ENCODE data around the gene PELI2.
"Not testable (repeated sequence)": the region's sequence is repeated elsewhere in the genome, so short reads cannot be mapped to it uniquely, and the experiment has no call there.

Gene PELI2

DNA sequence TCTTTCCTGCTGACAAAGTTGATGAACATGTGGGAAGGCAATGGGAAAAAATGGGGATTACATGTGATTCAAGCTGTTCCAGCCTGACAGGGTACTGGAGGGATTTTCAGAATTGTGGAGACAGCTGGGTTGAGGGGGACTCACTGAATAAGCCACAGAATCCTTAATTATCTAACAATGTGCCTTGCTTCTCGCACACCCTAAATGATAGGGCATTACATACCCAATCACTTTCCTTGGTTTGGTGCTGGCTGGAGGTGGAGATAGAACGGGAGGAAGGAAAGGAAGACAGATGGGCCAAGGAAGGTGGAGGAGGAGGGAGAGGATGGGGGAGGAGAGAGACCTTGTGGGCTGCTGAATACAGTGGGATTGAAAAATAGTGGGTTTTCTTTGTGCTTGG, 20.7 kb downstream of the PELI2 start:
- no peak for DNase-seq

DNA sequence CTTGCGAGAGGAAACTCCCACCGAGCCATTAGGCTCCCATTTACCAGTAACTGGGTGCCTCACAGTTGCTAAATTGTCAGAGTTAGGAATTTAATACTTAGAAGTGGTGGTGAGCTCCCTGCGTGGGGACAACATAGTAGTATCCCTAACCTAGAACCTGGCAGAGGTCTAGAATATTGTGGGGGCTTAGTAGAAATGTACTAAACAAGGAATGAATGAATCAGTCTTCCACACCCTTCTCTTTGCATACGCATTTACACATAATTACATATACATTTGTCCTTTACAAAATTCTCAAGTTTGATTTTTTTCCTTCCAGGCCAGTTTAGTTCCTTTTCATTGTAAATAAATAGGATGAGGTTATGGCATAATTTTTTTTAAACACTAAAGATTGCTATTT, 24.1 kb downstream of the PELI2 start:
- no peak for DNase-seq

DNA sequence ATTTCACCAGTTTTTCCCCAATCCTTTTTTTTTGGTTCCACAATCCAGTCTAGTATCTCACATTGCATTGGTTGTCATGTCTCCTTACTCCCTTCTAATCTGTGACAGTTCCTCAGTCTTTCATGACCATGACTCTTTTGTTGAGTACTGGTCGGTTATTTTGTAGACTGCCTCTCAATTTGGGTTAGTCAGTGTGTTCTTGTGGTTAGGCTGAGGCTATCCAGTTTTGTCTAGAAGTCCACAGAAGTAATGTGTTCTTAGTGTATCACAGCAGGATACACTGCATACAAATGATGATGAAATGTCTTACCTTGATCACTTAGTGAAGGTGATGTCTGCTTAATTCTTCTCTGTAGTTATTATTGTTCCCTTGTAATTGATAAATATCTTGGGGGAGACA, 24.8 kb downstream of the PELI2 start:
- no peak for DNase-seq

DNA sequence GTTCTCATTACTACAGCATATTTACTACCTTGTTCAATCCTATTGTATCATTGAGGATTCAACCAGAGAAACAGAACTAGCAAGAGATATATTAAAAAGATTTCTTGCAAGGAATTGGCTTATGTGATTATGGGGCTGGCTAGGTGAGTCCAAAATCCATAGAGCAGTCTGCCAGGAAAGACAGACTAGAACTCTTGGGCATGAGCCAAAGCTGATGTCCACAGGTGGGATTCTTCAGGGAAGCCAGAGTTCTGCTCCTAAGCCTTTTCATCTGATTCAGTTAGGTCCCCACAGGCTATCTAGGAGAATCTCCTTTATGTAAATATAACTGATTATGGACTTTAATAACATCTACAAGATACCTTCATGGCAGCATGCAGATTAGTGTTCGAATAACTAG, 26.0 kb downstream of the PELI2 start:
- DNase-seq = no peak

DNA sequence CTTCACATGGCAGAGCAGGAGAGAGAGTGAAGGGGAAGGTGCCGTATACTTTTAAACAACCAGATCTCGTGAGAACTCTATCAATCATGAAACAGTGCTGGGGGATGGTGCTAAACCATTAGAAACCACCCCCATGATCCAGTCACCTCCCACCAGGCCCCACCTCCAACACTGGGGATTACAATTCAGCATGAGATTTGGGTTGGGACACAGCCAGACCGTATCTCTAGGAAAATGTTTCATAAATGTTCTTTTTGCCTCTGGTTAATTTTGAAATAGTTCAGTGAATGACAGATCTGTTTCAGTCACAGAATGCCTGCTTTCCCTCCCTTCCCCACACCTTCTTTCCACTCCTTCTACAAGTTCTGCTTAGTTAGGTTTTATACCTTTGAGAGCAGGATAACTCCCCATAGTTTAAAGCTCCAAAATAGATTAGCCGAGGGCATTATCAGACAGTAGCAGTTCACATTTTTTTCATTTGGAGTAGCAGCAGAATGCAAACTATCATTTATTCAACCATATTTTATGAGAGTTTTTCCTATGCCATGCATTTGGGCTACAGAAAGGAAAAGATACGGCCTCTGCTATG, 27.1 kb downstream of the PELI2 start:
- DNase-seq = no peak

DNA sequence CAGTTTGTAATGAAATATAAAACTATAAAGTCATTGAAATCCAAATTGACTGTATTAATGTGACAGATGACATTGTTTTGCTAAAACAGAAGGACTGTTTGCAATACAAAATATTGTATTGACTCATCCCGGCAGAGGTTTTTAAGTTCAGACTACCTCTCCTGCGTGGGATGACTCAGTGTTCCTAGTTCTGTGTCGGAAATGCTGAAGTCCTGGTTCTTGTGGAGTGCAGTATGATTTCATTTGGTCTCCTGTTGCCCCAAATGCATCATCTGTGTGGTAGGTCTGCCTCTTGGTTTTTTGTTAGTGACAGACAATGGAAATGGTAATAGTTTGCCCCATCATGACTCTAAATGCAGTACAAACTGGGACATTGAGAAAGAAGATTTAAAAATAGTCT, 27.8 kb downstream of the PELI2 start:
- DNase-seq = no peak

DNA sequence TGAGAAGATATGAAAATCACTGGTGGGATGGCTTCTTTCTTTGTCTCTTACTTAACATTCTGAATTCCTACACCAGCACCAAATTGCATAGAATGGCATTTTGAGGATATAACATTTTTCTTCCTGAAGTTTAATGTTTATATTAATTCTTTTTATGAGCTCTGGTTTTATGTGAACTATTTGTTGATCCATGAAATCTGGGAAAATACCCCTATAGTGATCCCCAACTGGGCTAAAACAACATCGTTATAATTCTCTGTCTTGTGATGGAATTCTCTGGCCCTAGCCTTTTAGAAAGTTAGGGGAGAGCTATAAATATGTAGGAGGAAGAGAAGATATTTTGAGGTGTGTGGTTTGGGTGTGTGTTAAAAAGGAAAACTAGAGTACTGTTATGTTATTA, 29.2 kb downstream of the PELI2 start:
- no peak for DNase-seq

DNA sequence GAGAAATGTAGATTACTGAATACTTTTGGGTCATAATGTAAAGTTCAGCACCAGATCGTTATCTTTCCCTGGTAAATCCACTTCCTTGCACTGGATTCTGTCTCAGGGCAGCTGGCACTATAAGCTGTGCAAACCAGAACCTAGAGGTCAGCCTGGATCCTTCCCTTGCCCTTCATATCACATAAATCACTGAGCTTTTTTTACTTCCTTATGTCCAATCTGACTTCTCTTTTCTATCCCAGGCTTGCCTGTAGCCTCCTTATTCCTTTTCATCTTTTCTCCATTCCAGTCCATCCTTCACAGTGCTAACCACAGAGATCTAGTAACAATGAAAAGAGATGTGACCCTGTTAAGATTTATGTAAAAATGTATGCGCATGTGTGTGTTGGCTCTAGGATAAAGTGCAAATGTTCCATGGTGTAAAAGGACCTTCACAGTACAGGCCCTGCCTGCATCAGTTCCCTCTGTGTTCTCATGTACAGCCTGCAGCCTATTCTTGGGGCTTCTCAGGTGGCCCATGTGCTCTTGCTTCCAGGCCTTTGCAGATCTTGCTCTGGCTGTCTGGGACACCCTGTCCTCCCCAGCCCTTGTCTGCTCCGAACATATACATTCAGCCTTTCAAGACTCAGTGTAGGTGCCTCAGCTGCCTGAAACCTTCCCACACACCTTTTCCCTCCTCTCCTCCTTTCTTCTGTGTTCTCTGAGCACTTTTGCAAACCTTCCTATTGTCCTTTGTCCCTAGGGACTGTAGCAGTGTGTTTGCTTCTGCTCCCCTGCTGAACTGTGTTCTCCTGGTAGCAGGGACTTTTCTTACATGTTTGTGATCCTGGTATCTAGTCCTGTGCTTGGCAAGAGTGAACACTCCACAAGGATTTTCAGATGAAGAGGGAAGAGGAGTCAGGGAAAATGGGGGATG, 30.0 kb downstream of the PELI2 start:
- DNase-seq = no peak

DNA sequence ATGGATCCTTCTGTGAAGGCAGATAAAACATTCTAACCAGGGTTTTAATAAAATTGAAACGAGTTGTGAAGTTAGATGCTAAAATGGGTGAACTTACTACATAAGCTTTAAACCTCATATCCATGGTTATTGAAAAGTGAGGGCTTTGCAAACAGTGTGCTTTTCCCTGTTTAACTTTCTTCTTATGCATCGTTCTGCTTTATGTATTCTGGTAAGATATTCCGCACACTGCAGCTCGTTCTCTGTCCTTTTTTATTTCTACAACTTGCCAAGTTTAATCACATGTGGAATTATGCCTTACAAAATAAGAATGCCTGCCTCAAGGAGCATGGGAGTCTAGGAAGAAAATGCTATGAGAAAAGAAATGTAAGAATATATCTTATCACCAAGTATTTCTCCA, 30.9 kb downstream of the PELI2 start:
- DNase-seq = no peak

DNA sequence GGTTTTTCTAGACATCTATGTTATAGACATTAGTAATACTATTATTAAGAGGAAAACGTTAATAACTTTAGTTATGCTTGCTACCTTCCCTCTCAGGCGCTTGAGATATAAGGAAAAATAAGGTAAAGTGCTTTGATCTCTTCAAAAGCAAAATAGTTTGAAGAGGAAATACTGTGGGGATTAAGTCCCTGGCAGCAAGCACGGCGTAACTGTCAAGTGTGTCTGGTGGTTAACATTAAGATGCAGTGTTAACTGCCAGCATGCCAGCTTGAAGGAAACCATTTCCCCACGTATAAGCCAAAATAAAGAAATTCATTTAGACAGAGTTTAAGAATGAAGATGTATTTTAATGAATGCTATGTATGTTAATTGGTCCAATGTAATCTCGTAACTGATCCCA, 31.8 kb downstream of the PELI2 start:
- no peak for DNase-seq

DNA sequence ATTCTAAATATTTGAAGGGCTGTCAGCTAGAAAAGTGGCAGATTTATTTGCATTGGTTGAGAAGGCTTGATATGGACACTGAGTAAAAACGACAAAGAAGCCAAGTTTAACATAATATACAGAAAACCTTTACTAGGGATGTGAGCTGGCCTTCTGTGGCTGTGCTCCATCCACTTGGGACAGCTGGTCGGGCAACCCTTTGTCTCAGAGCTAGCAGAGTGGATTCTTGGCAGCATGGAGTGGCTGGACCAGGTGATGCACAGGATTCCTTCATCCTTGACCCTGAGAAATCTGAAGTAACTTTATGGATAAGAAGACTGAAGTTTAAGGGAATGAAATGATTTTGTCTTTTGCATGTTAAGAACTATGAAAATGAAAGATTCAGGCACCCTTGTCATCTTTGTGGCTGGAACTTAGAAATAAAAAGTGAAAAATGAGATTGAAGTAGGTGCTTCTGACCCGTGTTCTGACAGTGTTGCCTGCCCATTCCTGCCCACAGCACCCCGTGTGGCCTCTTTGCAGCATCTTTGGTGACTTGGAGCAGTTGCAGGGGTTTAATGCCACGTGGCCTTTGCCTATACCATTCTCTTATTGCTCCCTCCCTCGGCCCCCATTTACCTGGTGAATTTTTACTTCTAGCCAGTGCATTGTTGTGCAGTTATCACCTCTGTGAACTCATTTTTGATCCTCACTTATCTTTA, 32.6 kb downstream of the PELI2 start:
- DNase-seq = no peak

DNA sequence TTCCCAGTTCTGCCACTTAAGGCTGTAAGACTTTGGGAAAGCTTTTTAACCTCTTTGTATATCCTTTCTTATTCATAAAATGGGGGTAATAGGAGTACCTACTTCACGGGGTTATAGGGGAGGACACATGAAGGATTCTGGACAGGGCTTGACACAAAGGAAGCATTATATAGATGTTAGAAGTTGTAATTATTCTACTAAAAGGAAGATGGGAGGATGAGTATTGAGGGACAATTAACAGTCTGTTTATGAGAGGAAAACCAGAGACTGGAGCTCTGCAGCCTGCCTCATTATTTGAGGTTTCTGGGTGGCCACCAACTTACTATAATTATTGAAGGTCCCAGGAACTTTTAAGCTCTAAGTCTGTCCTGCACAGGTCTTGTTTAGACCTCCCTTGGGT, 34.0 kb downstream of the PELI2 start:
- DNase-seq = no peak

DNA sequence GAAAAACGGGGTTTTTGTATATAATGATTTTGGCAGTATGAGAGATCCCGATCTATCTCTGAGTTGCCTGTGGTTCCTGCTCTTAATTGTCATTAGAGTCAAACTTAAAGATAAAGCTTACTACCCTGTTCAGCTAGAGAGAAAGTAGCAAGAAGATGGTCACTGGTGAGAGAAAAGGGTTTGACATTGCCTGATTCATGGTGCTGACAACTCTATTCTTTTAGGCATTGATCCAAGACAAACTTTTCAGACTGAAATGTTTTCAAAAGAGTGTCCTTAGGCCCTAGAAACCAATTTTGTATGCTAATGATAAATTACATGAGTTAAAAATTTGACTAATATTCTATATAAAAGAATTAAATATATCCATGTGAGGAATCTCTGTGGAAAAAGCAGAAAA, 35.1 kb downstream of the PELI2 start:
- DNase-seq = no peak

DNA sequence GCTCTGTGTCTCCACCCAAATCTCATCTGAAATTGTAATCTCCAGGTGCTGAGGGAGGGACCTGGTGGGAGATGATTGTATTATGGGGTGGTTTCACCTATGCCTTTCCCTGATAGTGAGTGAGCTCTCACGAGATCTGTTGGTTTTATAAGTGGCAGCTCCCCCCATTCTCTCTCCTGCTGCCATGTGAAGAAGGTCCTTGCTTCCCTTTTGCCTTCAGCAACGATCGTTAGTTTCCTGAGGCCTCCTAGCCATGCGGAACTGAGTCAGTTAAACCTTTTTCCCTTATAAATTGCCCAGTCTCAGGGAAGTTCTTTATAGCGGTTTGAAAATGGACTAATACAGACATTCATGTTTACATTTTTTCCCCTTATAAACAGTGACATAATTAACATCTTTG, 36.1 kb downstream of the PELI2 start:
- DNase-seq = no peak

DNA sequence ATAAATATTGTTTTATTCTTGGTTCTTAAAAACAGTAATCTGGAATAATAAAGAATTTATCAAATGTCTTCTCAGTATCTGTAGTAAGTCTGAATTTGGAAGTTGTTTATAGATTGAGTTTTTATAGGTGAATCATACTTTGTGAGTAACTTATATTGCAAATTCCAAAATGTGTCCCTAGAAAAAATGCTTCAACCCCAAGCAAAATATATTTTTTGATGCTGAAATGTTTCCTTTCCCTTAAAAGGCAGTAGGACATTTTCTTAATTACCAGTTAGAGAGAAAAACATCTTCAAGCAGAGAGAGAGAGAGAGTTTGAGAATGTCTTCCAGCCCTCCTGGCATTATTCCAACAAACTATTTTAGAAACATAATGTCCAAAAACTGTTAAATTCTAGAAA, 37.9 kb downstream of the PELI2 start:
- DNase-seq = no peak

DNA sequence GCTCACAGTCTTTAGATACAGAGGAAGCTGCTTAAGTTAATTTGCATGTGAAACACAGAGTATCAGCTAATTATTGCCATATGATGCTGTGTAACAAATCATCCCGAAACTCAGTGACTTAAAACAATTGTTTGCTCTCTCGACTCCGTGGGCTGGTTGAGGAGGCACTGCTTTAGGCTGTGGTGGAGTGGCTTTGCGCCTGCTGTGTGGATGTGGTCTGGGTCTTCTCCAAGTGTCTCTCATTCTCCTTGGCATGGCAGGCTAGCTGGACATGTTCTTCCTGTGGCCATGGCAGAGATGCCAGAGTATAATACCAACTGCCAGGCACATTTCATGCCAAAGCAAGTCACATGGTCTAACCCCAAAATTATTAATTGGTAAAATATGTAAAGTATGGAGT, 40.9 kb downstream of the PELI2 start:
- no peak for DNase-seq

DNA sequence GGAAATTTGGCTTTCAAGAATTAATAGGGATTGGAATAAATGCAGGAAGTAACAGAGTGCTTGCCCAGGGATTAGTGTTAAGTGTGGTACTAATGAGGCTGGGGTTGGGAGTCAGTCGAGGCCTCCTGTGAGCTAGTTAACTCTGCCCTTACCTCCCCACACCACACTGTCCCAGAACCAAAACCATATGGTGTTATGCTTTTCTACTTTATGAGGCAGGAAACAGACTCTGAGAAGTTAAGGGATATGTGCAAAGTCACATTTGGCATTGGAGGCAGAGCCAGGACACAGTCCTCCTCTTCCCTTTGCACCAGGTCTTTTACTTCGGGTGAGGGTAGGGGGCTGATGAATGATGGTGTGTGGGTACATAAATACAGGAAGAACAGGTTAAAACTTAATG, 41.9 kb downstream of the PELI2 start:
- DNase-seq = no peak

DNA sequence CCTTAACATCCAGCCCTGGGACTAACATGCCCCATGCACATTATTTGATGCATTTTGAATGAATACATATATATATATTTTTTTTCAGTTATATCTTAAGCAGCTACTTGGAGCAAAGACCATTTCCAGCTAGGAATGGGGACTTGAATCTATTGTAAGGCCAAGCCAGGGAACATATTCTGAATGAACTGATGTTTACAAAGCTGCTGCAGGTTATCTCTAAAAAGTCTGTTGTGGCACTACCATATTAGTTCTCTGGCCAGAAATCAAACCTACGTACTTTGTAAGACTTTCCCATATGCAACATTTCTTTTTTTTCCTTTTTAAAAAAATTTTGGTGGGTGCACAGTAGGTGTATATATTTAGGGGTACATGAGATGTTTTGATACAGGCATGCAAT, 43.4 kb downstream of the PELI2 start:
- no peak for DNase-seq

DNA sequence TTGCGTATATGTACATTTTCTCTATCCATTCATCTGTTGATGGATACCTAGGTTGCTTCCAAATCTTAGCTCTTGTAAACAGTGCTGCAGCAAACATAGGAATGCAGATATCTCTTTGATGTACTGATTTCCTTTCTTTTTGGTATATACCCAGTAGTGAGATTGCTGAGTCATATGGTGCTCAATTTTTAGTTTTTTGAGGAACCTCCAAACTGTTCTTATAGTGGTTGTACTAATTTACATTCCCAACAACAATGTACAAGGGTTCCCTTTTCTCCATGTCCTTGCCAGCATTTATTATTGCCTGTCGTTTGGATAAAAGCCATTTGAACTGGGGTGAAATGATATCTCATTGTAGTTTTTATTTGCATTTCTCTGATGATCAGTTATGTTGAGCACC, 44.3 kb downstream of the PELI2 start:
- no peak for DNase-seq

DNA sequence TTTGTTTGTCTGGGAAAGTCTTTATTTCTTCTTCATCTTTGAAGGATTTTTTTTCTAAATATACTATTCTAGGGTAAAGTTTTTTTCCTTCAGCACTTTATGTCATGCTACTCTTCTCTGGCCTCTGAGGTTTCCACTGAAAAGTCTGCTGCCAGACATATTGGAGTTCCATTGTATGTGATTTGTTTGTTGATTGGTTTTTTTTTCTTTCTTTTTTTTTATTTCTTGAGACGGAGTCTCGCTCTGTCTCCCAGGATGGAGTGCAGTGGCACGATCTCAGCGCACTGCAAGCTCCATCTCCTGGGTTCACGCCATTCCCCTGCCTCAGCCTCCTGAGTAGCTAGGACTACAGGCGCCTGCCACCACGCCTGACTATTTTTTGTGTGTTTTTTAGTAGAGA, 48.4 kb downstream of the PELI2 start:
- not testable (repeated sequence) for DNase-seq

DNA sequence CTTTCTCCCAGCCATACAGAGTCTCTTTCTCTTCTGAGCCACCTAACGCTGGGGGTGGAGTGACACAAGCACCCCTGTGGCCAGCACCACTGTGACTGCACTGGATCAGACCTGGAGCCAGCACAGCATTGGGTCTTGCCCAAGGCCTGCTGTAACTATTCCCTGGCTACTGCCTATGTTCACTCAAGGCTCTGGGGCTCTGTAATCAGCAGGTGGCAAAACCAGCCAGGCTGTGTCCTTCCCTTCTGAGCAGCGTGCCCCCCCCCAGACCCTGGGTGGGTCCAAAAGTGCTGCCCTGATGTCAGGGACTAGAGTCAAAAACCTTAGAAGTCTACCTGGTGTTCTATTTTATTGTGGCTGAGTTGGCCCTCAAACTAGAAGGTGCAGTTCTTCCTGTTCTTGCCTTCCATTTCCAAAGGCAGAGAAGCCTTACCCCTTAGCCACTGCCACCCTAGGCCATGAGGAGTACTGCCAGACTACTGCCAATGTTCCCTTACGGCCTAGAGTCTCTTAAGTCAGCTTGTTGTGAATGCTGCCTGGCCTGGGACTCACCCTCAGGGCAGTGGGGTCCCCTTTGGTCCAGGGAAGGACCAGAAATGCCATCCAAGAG, 49.9 kb downstream of the PELI2 start:
- DNase-seq = no peak

DNA sequence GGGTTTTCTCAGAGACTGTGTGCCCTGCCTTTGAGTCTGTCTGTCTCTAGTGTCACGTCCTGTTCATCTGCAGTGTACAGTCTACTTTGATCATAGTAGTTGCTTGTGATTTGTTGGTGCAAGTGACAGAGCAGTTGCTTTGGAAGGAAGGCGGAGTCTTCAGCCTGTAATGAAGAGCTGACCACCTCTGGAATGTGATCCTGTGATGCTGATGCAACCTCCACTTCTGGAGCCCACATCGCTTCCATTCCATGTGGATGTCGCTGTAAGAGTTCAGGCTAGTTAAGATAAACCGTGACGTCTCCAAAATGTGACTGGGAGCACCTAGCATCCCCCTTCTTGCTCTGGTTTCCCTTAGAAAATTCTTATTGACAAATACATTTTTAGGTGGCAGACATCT, 51.8 kb downstream of the PELI2 start:
- DNase-seq = no peak

All from anterior cingulate cortex (tissue), 58 donors.